Measurements from ENCODE around the gene LYRM4.

DNA sequence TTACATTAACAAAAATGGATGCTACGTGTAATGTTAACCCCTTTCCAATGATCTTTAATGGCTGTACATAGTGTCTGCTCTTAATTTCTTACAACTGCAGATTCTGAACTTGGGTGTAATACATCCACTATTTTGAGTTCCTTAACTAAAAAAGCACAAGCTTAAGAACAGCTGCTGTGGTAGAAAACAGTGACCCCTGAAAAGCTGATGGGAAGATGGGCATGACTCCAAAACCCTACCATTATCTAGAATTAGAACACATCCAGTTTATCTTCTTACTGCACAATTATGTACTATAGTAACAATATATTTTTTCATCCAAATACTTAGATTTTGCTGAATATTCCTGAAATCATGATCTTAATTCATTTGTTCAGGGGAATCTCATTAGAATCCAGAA lies 49.3 kb downstream of the LYRM4 start:
- TF ChIP-seq, protein P1, sequence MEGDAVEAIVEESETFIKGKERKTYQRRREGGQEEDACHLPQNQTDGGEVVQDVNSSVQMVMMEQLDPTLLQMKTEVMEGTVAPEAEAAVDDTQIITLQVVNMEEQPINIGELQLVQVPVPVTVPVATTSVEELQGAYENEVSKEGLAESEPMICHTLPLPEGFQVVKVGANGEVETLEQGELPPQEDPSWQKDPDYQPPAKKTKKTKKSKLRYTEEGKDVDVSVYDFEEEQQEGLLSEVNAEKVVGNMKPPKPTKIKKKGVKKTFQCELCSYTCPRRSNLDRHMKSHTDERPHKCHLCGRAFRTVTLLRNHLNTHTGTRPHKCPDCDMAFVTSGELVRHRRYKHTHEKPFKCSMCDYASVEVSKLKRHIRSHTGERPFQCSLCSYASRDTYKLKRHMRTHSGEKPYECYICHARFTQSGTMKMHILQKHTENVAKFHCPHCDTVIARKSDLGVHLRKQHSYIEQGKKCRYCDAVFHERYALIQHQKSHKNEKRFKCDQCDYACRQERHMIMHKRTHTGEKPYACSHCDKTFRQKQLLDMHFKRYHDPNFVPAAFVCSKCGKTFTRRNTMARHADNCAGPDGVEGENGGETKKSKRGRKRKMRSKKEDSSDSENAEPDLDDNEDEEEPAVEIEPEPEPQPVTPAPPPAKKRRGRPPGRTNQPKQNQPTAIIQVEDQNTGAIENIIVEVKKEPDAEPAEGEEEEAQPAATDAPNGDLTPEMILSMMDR (tag by site-specific recombination; IDR thresholded peaks at IDR 0.05) = no peak
- TF ChIP-seq, protein P2, sequence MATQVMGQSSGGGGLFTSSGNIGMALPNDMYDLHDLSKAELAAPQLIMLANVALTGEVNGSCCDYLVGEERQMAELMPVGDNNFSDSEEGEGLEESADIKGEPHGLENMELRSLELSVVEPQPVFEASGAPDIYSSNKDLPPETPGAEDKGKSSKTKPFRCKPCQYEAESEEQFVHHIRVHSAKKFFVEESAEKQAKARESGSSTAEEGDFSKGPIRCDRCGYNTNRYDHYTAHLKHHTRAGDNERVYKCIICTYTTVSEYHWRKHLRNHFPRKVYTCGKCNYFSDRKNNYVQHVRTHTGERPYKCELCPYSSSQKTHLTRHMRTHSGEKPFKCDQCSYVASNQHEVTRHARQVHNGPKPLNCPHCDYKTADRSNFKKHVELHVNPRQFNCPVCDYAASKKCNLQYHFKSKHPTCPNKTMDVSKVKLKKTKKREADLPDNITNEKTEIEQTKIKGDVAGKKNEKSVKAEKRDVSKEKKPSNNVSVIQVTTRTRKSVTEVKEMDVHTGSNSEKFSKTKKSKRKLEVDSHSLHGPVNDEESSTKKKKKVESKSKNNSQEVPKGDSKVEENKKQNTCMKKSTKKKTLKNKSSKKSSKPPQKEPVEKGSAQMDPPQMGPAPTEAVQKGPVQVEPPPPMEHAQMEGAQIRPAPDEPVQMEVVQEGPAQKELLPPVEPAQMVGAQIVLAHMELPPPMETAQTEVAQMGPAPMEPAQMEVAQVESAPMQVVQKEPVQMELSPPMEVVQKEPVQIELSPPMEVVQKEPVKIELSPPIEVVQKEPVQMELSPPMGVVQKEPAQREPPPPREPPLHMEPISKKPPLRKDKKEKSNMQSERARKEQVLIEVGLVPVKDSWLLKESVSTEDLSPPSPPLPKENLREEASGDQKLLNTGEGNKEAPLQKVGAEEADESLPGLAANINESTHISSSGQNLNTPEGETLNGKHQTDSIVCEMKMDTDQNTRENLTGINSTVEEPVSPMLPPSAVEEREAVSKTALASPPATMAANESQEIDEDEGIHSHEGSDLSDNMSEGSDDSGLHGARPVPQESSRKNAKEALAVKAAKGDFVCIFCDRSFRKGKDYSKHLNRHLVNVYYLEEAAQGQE (tag by site-specific recombination; IDR thresholded peaks at IDR 0.05) = no peak
- TF ChIP-seq ZNF76 (tag by site-specific recombination; IDR thresholded peaks at IDR 0.05; ENCODE audit: borderline replicate concordance, low read depth) (no peak), ZBTB8A (tag by site-specific recombination; IDR thresholded peaks at IDR 0.05) (no peak), KLF16 (tag by site-specific recombination; IDR thresholded peaks at IDR 0.05) (no peak), ZNF791 (tag by site-specific recombination; IDR thresholded peaks at IDR 0.05) (no peak)
- TF ChIP-seq, protein P3, sequence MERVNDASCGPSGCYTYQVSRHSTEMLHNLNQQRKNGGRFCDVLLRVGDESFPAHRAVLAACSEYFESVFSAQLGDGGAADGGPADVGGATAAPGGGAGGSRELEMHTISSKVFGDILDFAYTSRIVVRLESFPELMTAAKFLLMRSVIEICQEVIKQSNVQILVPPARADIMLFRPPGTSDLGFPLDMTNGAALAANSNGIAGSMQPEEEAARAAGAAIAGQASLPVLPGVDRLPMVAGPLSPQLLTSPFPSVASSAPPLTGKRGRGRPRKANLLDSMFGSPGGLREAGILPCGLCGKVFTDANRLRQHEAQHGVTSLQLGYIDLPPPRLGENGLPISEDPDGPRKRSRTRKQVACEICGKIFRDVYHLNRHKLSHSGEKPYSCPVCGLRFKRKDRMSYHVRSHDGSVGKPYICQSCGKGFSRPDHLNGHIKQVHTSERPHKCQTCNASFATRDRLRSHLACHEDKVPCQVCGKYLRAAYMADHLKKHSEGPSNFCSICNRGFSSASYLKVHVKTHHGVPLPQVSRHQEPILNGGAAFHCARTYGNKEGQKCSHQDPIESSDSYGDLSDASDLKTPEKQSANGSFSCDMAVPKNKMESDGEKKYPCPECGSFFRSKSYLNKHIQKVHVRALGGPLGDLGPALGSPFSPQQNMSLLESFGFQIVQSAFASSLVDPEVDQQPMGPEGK (tag by site-specific recombination; IDR thresholded peaks at IDR 0.05) = no peak

Measured in HEK293 (cell line).